Natural killer cell (primary cell): ENCODE measurements around the gene PRMT3. TPM values are rescaled to one million over a fixed set of nuclear protein-coding genes. Genes with fewer than 3 reads are reported as not detected.

Source experiments
- ATAC-seq, 3 donors: fragments of 150-1000 bp in 2 of 3; fragments of 200-7000 bp in 1 of 3; cut with Tn5 transposase; 1 replicate in 1 of 3; 2 replicates in 2 of 3; pipeline ENCODE4 v1.10.0; 2021; ENCODE audit warnings: mild to moderate bottlenecking in 2 of 3, moderate library complexity in 2 of 3
- DNase-seq, 2 donors: peaks; one replicate each; pipeline versions ENCODE4 v3.0.0 to v3.0.0-alpha.2; 2013 to 2021; ENCODE audit warnings: mixed read lengths in 1 of 2
- H3K27ac ChIP-seq: one replicate; pipeline ENCODE4 v1.5.1; 2013; ENCODE audit warnings: mild to moderate bottlenecking, low read length
- H3K27me3 ChIP-seq: one replicate; pipeline ENCODE4 v1.6.1; 2013; ENCODE audit warnings: low read length; ENCODE audit not compliant: control insufficient read depth, insufficient read depth
- H3K36me3 ChIP-seq: one replicate; pipeline ENCODE4 v1.6.1; 2013; ENCODE audit warnings: low read length; ENCODE audit not compliant: control insufficient read depth, insufficient read depth
- H3K4me1 ChIP-seq: one replicate; pipeline ENCODE4 v1.6.1; 2013; ENCODE audit warnings: low read length; ENCODE audit not compliant: control insufficient read depth, insufficient read depth
- H3K4me3 ChIP-seq: one replicate; pipeline ENCODE4 v1.5.1; 2013; ENCODE audit warnings: low read length
- H3K9me3 ChIP-seq: one replicate; pipeline ENCODE4 v1.6.1; 2013; ENCODE audit warnings: low read length; ENCODE audit not compliant: control insufficient read depth, insufficient read depth
- H3K27ac Mint-ChIP-seq, 2 donors: one replicate each; pipeline ENCODE4 v1.8.0; 2022; ENCODE audit warnings: mild to moderate bottlenecking in 2 of 2, mixed read lengths in 2 of 2, moderate library complexity in 1 of 2
- H3K27me3 Mint-ChIP-seq, 2 donors: one replicate each; pipeline ENCODE4 v1.8.0; 2022; ENCODE audit warnings: low read depth in 2 of 2, mixed read lengths in 2 of 2
- H3K36me3 Mint-ChIP-seq: one replicate; pipeline ENCODE4 v1.8.0; 2022; ENCODE audit warnings: mixed read lengths
- H3K4me1 Mint-ChIP-seq, 2 donors: one replicate each; pipeline ENCODE4 v1.8.0; 2022; ENCODE audit warnings: mixed read lengths in 2 of 2
- H3K4me3 Mint-ChIP-seq: one replicate; pipeline ENCODE4 v1.8.0; 2022; ENCODE audit warnings: mild to moderate bottlenecking, moderate library complexity, mixed read lengths
- H3K9me3 Mint-ChIP-seq, 2 donors: one replicate each; pipeline ENCODE4 v1.8.0; 2022; ENCODE audit warnings: mixed read lengths in 2 of 2
- WGBS: methylation state at CpG from one replicate; pipeline ENCODE4 v1.1.7; 2013; ENCODE audit warnings: missing lambda C conversion rate; ENCODE audit not compliant: insufficient coverage; 5-methylcytosine and 5-hydroxymethylcytosine counted together
- intact Hi-C: fragments of 100-400 bp; cut with micrococcal nuclease; formaldehyde crosslinking; loops from one replicate; pipeline ENCODE4 v1.14.2; 2022
- total RNA-seq, 4 donors: library from RNA; stranded (reverse); fragments of 120-200 nt in 1 of 4; gene quantifications; one replicate each; pipeline versions ENCODE4 v1.2.3 to v1.2.4, GENCODE V29; 2013 to 2022
- TF ChIP-seq, protein P1 (sequence below): fragments of 200-600 bp; IDR thresholded peaks from one replicate; pipeline ENCODE4 v1.8.0; 2022; ENCODE audit warnings: antibody characterized with exemption

Gene PRMT3
- total RNA-seq, 3 donors from 2014 or later (not counting 1 experiment from before 2014, with no cell fraction given): 10.4 to 12.4 (median 12.1) TPM

GRCh38 chr11:20443596-20443995, 56.1 kb downstream of the PRMT3 start:
- DNase-seq (peak in 1 of 2 donors; percentile 22), ATAC-seq (no peak)
- Mint-ChIP-seq H3K4me3 (no peak overlapping the region), H3K4me1 (peaks cover 0 to 5% of the 10 kb centered on the region in 2 donors), H3K27ac (no peak overlapping the region), H3K9me3 (no peaks in the 10 kb centered on the region), H3K27me3 (no peaks in the 10 kb centered on the region), H3K36me3 (no peaks in the 10 kb centered on the region)
- intact Hi-C loops: no loop called here
- H3K4me1 ChIP-seq: no peaks in the 10 kb centered on the region
- H3K9me3 ChIP-seq: no peaks in the 10 kb centered on the region
- H3K27me3 ChIP-seq: no peaks in the 10 kb centered on the region
- TF ChIP-seq, protein P1, sequence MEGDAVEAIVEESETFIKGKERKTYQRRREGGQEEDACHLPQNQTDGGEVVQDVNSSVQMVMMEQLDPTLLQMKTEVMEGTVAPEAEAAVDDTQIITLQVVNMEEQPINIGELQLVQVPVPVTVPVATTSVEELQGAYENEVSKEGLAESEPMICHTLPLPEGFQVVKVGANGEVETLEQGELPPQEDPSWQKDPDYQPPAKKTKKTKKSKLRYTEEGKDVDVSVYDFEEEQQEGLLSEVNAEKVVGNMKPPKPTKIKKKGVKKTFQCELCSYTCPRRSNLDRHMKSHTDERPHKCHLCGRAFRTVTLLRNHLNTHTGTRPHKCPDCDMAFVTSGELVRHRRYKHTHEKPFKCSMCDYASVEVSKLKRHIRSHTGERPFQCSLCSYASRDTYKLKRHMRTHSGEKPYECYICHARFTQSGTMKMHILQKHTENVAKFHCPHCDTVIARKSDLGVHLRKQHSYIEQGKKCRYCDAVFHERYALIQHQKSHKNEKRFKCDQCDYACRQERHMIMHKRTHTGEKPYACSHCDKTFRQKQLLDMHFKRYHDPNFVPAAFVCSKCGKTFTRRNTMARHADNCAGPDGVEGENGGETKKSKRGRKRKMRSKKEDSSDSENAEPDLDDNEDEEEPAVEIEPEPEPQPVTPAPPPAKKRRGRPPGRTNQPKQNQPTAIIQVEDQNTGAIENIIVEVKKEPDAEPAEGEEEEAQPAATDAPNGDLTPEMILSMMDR: no peak
- WGBS: 92% methylated on average over 3 of the region's 3 CpGs
- no peak overlapping the region for H3K27ac ChIP-seq
- H3K4me3 ChIP-seq: no peak overlapping the region
- H3K36me3 ChIP-seq: no peaks in the 10 kb centered on the region

GRCh38 chr11:20444535-20444934, 57.0 kb downstream of the PRMT3 start:
- TF ChIP-seq, protein P1: no peak
- Mint-ChIP-seq H3K36me3 (no peaks in the 10 kb centered on the region), H3K27ac (no peak overlapping the region), H3K4me3 (no peak overlapping the region), H3K4me1 (peaks cover 0 to 5% of the 10 kb centered on the region in 2 donors), H3K9me3 (no peaks in the 10 kb centered on the region), H3K27me3 (no peaks in the 10 kb centered on the region)
- Histone ChIP-seq H3K4me3 (no peak overlapping the region), H3K36me3 (no peaks in the 10 kb centered on the region), H3K4me1 (no peaks in the 10 kb centered on the region), H3K27me3 (no peaks in the 10 kb centered on the region), H3K27ac (no peak overlapping the region), H3K9me3 (no peaks in the 10 kb centered on the region)
- intact Hi-C loops: no loop called here
- no peak for DNase-seq
- ATAC-seq: no peak
- WGBS: no CpG with 5 or more reads among the region's 1 CpG

DNA sequence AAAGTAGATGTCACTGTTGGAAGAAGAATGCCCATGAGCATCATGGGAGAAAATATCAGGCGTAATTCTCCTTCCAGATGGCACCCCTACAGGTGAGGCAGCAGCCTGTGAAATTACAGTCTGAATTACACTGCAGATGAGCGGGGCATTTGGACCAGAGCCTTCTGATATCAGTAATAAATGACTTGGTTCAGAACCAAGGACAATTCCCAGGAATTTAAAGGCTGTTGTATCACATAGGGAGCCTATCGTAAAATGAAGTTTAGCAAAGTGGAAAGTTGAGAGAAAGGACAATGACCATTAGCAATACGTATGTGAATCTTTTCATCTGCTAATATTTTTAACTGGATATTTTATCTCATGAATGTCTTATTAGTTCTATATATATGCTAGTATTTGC, 61.3 kb downstream of the PRMT3 start:
- ATAC-seq (no peak), DNase-seq (no peak)
- H3K27ac ChIP-seq: no peak overlapping the region
- H3K4me1 Mint-ChIP-seq: peaks cover 11 to 13% of the 10 kb centered on the region in 2 donors
- no peak overlapping the region for H3K27ac Mint-ChIP-seq
- no peaks in the 10 kb centered on the region for H3K9me3 ChIP-seq
- intact Hi-C loops: no loop called here
- H3K27me3 ChIP-seq: no peaks in the 10 kb centered on the region
- H3K27me3 Mint-ChIP-seq: no peaks in the 10 kb centered on the region
- TF ChIP-seq, protein P1: no peak
- no peak overlapping the region for H3K4me3 Mint-ChIP-seq
- peaks cover 4% of the 10 kb centered on the region for H3K36me3 ChIP-seq
- no peaks in the 10 kb centered on the region for H3K9me3 Mint-ChIP-seq
- no peaks in the 10 kb centered on the region for H3K36me3 Mint-ChIP-seq
- no peak overlapping the region for H3K4me3 ChIP-seq
- H3K4me1 ChIP-seq: peaks cover 3% of the 10 kb centered on the region
- 94% methylated on average over 3 of the region's 4 CpGs for WGBS

DNA sequence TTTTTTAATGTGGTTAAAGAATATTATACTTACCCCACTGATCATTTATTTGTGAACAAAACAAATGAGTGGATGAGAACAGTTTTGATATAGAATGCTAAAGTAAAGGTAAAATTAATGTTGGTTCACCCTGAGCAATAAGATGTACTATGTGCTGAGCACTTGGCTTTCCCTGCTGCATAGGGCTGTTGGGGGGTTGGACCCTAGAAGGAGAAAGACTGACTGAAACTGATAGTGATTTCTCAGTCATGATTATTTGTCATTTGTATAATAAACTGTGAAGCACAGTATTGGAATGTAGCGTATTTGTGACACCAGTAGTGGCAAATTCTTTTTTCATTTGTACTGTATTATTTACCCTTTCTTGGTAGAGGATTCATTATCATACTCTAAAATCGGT, 63.3 kb downstream of the PRMT3 start:
- DNase-seq (no peak), ATAC-seq (no peak)
- peaks cover 11 to 13% of the 10 kb centered on the region in 2 donors for H3K4me1 Mint-ChIP-seq
- H3K36me3 Mint-ChIP-seq: no peaks in the 10 kb centered on the region
- H3K4me3 ChIP-seq: no peak overlapping the region
- H3K27ac ChIP-seq: no peak overlapping the region
- intact Hi-C loops: no loop called here
- TF ChIP-seq, protein P1: no peak
- H3K4me3 Mint-ChIP-seq: no peak overlapping the region
- H3K4me1 ChIP-seq: peaks cover 3% of the 10 kb centered on the region
- no peaks in the 10 kb centered on the region for H3K9me3 ChIP-seq
- no peaks in the 10 kb centered on the region for H3K27me3 ChIP-seq
- H3K27ac Mint-ChIP-seq: peak overlapping the region in 1 of 2 donors; percentile 34
- H3K9me3 Mint-ChIP-seq: no peaks in the 10 kb centered on the region
- WGBS: no CpG with 5 or more reads among the region's 2 CpGs
- peaks cover 4% of the 10 kb centered on the region for H3K36me3 ChIP-seq
- no peaks in the 10 kb centered on the region for H3K27me3 Mint-ChIP-seq
